Measurements from ENCODE around the gene UNCX.

Gene UNCX

GRCh38 chr7:1281068-1281467 is 48.4 kb downstream of the UNCX start:
- DNase-seq = no peak

GRCh38 chr7:1282679-1283078 is 50.0 kb downstream of the UNCX start:
- no peak for DNase-seq

- DNase-seq = no peak
Measured at GRCh38 chr7:1283337-1283736, 50.7 kb downstream of the UNCX start.

DNA sequence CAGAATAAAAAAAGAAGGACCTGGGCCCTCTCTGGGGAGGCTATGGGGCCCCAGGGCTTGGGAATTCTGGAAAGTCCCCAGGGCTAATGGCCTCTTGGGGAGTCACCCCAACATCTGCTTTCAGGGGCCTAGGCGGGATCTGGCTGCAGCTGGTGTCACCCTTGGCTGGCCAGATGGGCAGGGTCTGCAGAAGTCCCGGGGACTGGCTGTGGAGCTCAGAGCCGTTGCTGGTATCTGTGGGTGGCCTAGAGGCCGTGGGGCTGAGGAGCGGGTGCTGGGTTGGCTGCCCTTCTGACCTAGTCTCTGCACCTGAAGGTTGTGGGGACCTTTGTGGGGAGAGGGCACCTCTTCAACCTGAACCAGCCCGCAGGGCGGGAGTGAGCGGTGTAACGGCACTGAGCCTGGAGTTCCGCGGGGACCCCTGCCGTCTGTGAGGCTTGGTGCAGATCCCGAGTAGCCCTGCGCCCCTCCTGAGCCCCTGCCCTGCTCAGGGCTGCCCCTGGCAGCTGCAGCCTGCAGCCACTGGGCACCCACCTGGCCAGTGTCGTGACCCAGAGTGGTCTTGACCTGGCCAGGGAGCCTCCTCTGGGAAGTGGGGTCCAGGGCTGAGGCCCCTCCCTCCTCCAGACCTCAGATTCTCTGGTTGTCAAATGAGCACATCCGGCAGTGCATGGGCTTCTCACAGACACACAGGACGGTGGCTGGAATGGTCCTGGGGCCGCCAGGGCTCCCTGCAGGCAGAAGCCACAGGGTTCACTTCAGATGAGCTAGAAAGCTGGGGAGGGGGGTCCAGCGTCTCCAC is 51.5 kb downstream of the UNCX start:
- no peak for DNase-seq

DNA sequence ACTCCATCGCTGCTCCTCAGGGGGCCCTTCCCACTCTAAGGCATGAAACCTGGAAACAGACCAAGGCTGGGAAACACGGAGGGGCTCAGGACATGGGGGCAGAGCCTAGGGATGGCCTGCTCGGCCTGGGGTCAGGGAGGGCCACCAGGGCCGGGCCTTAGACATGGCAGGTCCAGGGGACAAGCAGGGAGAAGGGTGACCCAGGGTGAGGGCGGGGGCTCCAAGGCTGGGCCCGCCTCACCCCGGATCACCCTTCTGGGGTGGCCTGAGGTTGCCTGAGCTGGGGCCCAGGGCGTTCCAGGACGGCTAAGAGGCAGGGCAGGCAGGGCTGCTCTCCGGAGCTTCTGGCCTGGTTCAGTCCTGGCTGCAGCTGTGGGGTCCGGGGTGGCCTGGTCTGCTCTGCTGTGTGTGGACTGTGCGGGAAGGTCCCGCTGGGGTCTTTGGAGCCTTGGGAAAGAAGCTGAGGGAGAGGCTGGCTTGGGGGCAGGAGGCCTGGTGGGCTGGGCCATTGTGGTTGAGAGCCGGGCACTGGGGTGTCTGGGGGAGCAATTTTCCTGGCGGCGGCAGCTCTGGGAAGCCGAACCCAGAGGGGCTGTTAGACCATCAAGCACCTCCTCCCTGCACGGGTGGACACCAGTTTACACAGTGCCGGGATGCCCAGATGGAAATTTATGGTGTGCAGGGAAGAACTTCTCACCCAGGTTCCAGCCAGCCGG is 52.2 kb downstream of the UNCX start:
- DNase-seq = no peak

DNA sequence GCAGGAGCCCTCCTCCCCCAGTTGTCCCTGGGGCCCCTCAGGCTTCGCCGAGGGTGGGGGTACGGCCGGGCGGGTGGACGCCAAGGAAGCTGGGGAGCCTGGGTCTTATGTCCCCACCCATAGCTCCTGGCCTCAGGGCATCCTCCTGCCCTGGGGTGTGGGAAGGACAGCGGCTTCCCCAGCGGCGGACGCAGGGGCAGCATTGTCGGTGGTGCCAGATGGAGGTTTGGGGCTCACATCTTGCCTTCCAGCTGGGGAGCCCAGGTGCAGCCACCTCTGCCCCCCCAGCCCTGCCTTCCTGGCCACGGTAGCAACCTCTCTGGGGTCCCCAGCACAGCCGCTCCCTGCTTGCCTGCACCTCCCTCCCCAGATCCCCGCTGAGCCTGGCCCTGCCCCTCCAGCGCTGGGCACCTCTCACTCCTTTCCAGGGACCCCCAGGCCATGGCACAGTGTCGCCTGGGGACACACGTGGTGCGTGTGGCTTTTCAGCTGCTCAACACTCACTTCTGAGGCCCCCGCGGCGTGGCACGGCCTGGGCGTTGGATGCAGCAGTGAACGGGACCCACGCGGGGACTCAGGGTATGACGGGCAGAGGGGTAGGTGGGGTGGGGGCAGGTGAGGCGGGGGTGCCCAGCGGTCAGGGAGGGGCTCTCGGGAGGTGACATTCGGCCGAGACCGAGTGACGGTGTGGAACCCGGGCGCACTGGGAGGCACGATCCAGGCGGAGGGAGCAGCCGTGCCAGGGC is 53.1 kb downstream of the UNCX start:
- DNase-seq = no peak

Measured in right forelimb (tissue), 1 donor.